Endothelial cell of umbilical vein (primary cell): ENCODE data around the gene ETS2. TPM values are rescaled to one million over a fixed set of nuclear protein-coding genes. Genes with fewer than 3 reads are reported as not detected.

Experiments
- BruUV-seq: library from RNA; stranded (reverse); fragments of 400-500 nt; replicated peaks from 2 replicates; lab custom pipeline; 2021; lab: Mats Ljungman, UMichigan
- CTCF ChIA-PET: fragments of 300-600, 350-600 bp; sonication (Branson Sonifier 250); formaldehyde crosslinking; loops from one replicate; lab custom pipeline; 2021; ENCODE audit warnings: antibody characterized with exemption, inconsistent platforms; lab: Charles Lee
- POLR2A ChIA-PET: fragments of 300-600, 350-600 bp; sonication (Branson Sonifier 250); formaldehyde crosslinking; loops from one replicate; lab custom pipeline; 2021; ENCODE audit warnings: antibody characterized with exemption, inconsistent platforms; lab: Charles Lee
- DNase-seq: peaks from one replicate; pipeline ENCODE4 v3.0.0-alpha.2; 2011; ENCODE audit warnings: low read depth, low spot score
- FAIRE-seq: peaks from 2 replicates; lab custom pipeline; 2011; peaks lifted over from hg19 to GRCh38; lab: Jason Lieb, UNC
- H2AFZ ChIP-seq: 2 replicates; pipeline ENCODE4 v1.6.0; 2012; ENCODE audit warnings: low read depth, low read length, control low read depth, inconsistent platforms
- H3K27ac ChIP-seq: 2 replicates; pipeline ENCODE4 v1.5.1; 2011; ENCODE audit warnings: low read depth, mild to moderate bottlenecking, control low read depth, low read length, moderate library complexity; ENCODE audit not compliant: insufficient read depth
- H3K27me3 ChIP-seq, 2 experiments: 2 replicates each; pipeline versions ENCODE4 v1.6.0 to v1.6.1; 2011; ENCODE audit warnings: low read length in 2 of 2, mixed read lengths in 1 of 2; ENCODE audit not compliant: control insufficient read depth in 2 of 2, insufficient read depth in 2 of 2
- H3K36me3 ChIP-seq, 2 experiments: 2 replicates in 1 of 2; 3 replicates in 1 of 2; pipeline ENCODE4 v1.5.1; 2011; ENCODE audit warnings: low read length in 2 of 2, mild to moderate bottlenecking in 1 of 2, moderate library complexity in 1 of 2; ENCODE audit not compliant: control insufficient read depth in 2 of 2, insufficient read depth in 2 of 2; ENCODE audit errors: extremely low read depth in 1 of 2
- H3K4me1 ChIP-seq: 3 replicates; pipeline ENCODE4 v1.5.1; 2011; ENCODE audit warnings: mild to moderate bottlenecking, low read length; ENCODE audit not compliant: control insufficient read depth, insufficient read depth; ENCODE audit errors: extremely low read depth
- H3K4me2 ChIP-seq: 2 replicates; pipeline ENCODE4 v1.6.1; 2011; ENCODE audit warnings: low read length, control low read depth, mixed read lengths; ENCODE audit not compliant: insufficient read depth
- H3K4me3 ChIP-seq, 3 experiments: fragments of 200-600 bp in 1 of 3; sonication (generic), shearing (Covaris generic) in 1 of 3; replicated peaks in 1 of 3; 2 replicates each; pipeline ENCODE4 v1.5.1; 2011 to 2016; ENCODE audit warnings: control low read depth in 3 of 3, low read length in 3 of 3, mild to moderate bottlenecking in 2 of 3, inconsistent platforms in 1 of 3, low read depth in 1 of 3, moderate library complexity in 1 of 3; ENCODE audit not compliant: insufficient read depth in 1 of 3
- H3K79me2 ChIP-seq: 2 replicates; pipeline ENCODE4 v1.6.0; 2012; ENCODE audit warnings: low read length, inconsistent platforms; ENCODE audit not compliant: control insufficient read depth, insufficient read depth
- H3K9ac ChIP-seq: replicated peaks from 2 replicates; pipeline ENCODE3; 2011; ENCODE audit warnings: low read length, control low read depth; ENCODE audit not compliant: insufficient read depth; ENCODE audit errors: extremely low read depth
- H3K9me1 ChIP-seq: replicated peaks from 3 replicates; pipeline ENCODE4 v1.6.0; 2011; ENCODE audit warnings: mild to moderate bottlenecking, low read length; ENCODE audit not compliant: control insufficient read depth, insufficient read depth; ENCODE audit errors: extremely low read depth
- H3K9me3 ChIP-seq: replicated peaks from 2 replicates; pipeline ENCODE4 v1.5.1; 2012; ENCODE audit warnings: low read length, inconsistent platforms; ENCODE audit not compliant: control insufficient read depth, insufficient read depth
- H4K20me1 ChIP-seq: replicated peaks from 2 replicates; pipeline ENCODE3; 2011; ENCODE audit warnings: mild to moderate bottlenecking, low read length; ENCODE audit not compliant: control insufficient read depth, insufficient read depth; ENCODE audit errors: extremely low read depth
- CTCF ChIP-seq, 2 donors: IDR thresholded peaks; 1 replicate in 1 of 2; 2 replicates in 1 of 2; pipeline ENCODE4 v1.5.1; 2011; ENCODE audit warnings: low read length in 2 of 2, mild to moderate bottlenecking in 2 of 2, moderate library complexity in 2 of 2, control low read depth in 1 of 2, inconsistent platforms in 1 of 2, low read depth in 1 of 2; ENCODE audit not compliant: insufficient read depth in 1 of 2; ENCODE audit errors: extremely low read depth in 1 of 2
- EZH2 ChIP-seq: IDR thresholded peaks from 2 replicates; pipeline ENCODE4 v1.6.1; 2012; ENCODE audit warnings: borderline replicate concordance, low read depth, mild to moderate bottlenecking, moderate library complexity, low read length, inconsistent platforms; ENCODE audit not compliant: severe bottlenecking
- FOS ChIP-seq: IDR thresholded peaks from 2 replicates; pipeline ENCODE4 v1.6.1; 2011; ENCODE audit warnings: mild to moderate bottlenecking, low read length, moderate library complexity, borderline replicate concordance; ENCODE audit not compliant: insufficient read depth
- GATA2 ChIP-seq: IDR thresholded peaks from 2 replicates; pipeline ENCODE4 v1.7.0; 2011; ENCODE audit warnings: low read depth, mild to moderate bottlenecking, moderate library complexity, mixed read lengths, low read length; ENCODE audit not compliant: insufficient read length, insufficient read depth
- JUN ChIP-seq: IDR thresholded peaks from 2 replicates; pipeline ENCODE4 v1.6.1; 2011; ENCODE audit warnings: borderline replicate concordance, low read depth; ENCODE audit not compliant: insufficient read length, insufficient read depth
- MYC ChIP-seq: IDR thresholded peaks from one replicate; pipeline ENCODE4 v1.6.1; 2011; ENCODE audit warnings: mild to moderate bottlenecking, low read depth, low read length
- POLR2A ChIP-seq: IDR thresholded peaks from 2 replicates; pipeline ENCODE4 v1.6.1; 2012; ENCODE audit warnings: low read depth, mild to moderate bottlenecking, control low read depth, low read length
- POLR2AphosphoS5 ChIP-seq: IDR thresholded peaks from 2 replicates; pipeline ENCODE4 v1.6.1; 2012; ENCODE audit warnings: low read depth, mild to moderate bottlenecking, control low read depth, low read length, moderate library complexity; ENCODE audit not compliant: insufficient read depth
- dilution Hi-C: fragments of 300-500 bp; cut with MboI; formaldehyde crosslinking; loops from one replicate; pipeline ENCODE4 v1.15.0; 2019; ENCODE audit warnings: low sequenced_read_pairs; ENCODE audit not compliant: extremely low pct_ligation_motif_present
- intact Hi-C: fragments of 100-400 bp; cut with micrococcal nuclease; formaldehyde crosslinking; loops from one replicate; pipeline ENCODE4 v1.10.0; 2022
- polyA plus RNA-seq, 4 experiments: library from polyadenylated mRNA; depleted of rRNA in 3 of 4; stranded (reverse) in 3 of 4; unstranded in 1 of 4; fragments of >200 nt; gene quantifications; 2 replicates each; pipeline versions ENCODE4 v1.2.1 to v1.2.3, GENCODE V29; 2011 to 2012; ENCODE audit warnings: missing spikeins in 1 of 4
- total RNA-seq: library from RNA; stranded (reverse); gene quantifications from 2 replicates; pipeline ENCODE4 v1.2.3, GENCODE V29; 2021
- TF ChIP-seq, protein P1 (sequence below): IDR thresholded peaks from 2 replicates; pipeline ENCODE4 v1.6.1; 2011; ENCODE audit not compliant: insufficient read depth, insufficient read length

The ETS2 gene
- total and polyA plus RNA-seq, 2 donors (not counting 3 experiments of a cell fraction or from before 2014, with no cell fraction given) = 16.3 to 54.5 TPM

- dilution Hi-C loops = no loop called here
- Histone ChIP-seq H3K4me2 (no peak overlapping the region), H3K9ac (no peak overlapping the region), H3K4me3 (no peak overlapping the region), H3K27me3 (peaks cover 1 to 4% of the 10 kb centered on the region in 2 experiments), H3K27ac (no peak overlapping the region), H3K9me1 (no peaks in the 10 kb centered on the region), H3K36me3 (no peaks in the 10 kb centered on the region), H2AFZ (no peak overlapping the region), H4K20me1 (no peaks in the 10 kb centered on the region), H3K9me3 (no peaks in the 10 kb centered on the region), H3K4me1 (peaks cover 17% of the 10 kb centered on the region), H3K79me2 (no peaks in the 10 kb centered on the region)
- TF ChIP-seq MYC = no peak
- no peak for TF ChIP-seq POLR2A
- no peak for TF ChIP-seq FOS
- TF ChIP-seq POLR2AphosphoS5 = no peak
- TF ChIP-seq, protein P1, sequence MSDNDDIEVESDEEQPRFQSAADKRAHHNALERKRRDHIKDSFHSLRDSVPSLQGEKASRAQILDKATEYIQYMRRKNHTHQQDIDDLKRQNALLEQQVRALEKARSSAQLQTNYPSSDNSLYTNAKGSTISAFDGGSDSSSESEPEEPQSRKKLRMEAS = no peak
- TF ChIP-seq JUN = no peak
- no peak for TF ChIP-seq GATA2
- no peak for TF ChIP-seq CTCF (IDR thresholded peaks at IDR 0.05; ENCODE audit: extremely low read depth in 1 of 2, insufficient read depth in 1 of 2, low read depth in 1 of 2, low read length in 2 of 2)
- TF ChIP-seq EZH2 = no peak
- ChIA-PET POLR2A (no interaction called here), CTCF (interaction anchor here (1.7 to 2.4 kb wide), 2 partner anchors 11 to 36 kb away, joined by 5 to 13 read pairs; no protein-coding TSS in a partner anchor)
- FAIRE-seq (no peak), DNase-seq (no peak)
- no TSS peak for BruUV-seq
- intact Hi-C loops = no loop called here
Observed at GRCh38 chr21:38770660-38771059, 35.1 kb upstream of the ETS2 start.
